Kidney epithelial cell (primary cell): ENCODE data around the gene EPHB4. TPM values are rescaled to one million over a fixed set of nuclear protein-coding genes. Genes with fewer than 3 reads are reported as not detected.

ENCODE experiments used
- DNase-seq: peaks from one replicate; pipeline ENCODE4 v3.0.0-alpha.2; 2010; ENCODE audit warnings: low read depth
- H3K27me3 ChIP-seq: 2 replicates; pipeline ENCODE4 v1.6.0; 2011; ENCODE audit warnings: low read length; ENCODE audit not compliant: control insufficient read depth, insufficient read depth
- H3K36me3 ChIP-seq: 2 replicates; pipeline ENCODE4 v1.5.1; 2011; ENCODE audit warnings: low read length; ENCODE audit not compliant: control insufficient read depth, insufficient read depth
- H3K4me3 ChIP-seq: 2 replicates; pipeline ENCODE4 v1.5.1; 2011; ENCODE audit warnings: low read depth, mild to moderate bottlenecking, control low read depth, low read length
- total RNA-seq: library from RNA; depleted of rRNA; stranded (reverse); fragments of >200 nt; gene quantifications from 2 replicates; pipeline ENCODE4 v1.2.3, GENCODE V29; 2015
- TF ChIP-seq, protein P1 (sequence below): IDR thresholded peaks from 2 replicates; pipeline ENCODE4 v1.5.1; 2011; ENCODE audit warnings: mild to moderate bottlenecking, moderate library complexity, low read length, control low read depth, inconsistent platforms; ENCODE audit not compliant: insufficient read depth, poor library complexity, severe bottlenecking

Gene EPHB4
- total RNA-seq, 1 donor from 2014 or later = 138 TPM

DNA sequence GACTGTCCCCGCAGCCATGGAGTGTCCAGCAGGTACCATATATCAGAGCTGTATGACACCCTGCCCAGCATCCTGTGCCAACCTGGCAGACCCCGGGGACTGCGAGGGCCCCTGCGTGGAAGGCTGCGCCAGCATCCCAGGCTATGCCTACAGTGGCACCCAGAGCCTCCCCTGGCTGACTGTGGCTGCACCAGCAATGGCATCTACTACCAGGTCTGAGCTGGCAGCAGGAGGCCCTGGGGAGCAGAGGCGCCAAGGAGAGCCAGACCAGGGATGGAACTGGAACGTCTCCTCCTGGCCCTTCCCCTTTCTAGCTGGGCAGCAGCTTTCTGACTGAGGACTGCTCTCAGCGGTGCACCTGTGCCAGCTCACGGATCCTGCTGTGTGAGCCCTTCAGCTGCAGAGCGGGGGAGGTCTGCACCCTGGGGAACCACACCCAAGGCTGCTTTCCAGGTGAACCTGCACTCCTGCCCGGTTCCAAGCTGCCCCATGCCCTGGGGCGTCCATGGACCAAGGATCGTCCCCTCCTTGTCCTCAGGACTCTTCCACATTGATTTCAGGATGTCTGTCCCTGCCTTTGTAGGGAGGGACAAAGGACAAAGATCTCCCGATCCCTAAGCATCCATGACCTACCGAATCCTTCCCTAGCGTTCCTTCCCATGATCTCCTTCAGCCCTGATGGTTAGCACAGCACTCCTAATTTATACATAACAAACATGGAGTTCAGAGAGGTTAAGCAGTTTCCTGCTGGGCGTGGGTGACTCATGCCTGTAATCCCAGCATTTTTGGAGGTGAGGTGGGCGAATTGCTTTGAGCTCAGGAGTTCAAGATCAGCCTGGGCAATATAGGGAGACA lies 33.3 kb downstream of the EPHB4 start:
- no peak overlapping the region for H3K4me3 ChIP-seq
- no peak for DNase-seq
- TF ChIP-seq, protein P1, sequence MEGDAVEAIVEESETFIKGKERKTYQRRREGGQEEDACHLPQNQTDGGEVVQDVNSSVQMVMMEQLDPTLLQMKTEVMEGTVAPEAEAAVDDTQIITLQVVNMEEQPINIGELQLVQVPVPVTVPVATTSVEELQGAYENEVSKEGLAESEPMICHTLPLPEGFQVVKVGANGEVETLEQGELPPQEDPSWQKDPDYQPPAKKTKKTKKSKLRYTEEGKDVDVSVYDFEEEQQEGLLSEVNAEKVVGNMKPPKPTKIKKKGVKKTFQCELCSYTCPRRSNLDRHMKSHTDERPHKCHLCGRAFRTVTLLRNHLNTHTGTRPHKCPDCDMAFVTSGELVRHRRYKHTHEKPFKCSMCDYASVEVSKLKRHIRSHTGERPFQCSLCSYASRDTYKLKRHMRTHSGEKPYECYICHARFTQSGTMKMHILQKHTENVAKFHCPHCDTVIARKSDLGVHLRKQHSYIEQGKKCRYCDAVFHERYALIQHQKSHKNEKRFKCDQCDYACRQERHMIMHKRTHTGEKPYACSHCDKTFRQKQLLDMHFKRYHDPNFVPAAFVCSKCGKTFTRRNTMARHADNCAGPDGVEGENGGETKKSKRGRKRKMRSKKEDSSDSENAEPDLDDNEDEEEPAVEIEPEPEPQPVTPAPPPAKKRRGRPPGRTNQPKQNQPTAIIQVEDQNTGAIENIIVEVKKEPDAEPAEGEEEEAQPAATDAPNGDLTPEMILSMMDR = no peak

DNA sequence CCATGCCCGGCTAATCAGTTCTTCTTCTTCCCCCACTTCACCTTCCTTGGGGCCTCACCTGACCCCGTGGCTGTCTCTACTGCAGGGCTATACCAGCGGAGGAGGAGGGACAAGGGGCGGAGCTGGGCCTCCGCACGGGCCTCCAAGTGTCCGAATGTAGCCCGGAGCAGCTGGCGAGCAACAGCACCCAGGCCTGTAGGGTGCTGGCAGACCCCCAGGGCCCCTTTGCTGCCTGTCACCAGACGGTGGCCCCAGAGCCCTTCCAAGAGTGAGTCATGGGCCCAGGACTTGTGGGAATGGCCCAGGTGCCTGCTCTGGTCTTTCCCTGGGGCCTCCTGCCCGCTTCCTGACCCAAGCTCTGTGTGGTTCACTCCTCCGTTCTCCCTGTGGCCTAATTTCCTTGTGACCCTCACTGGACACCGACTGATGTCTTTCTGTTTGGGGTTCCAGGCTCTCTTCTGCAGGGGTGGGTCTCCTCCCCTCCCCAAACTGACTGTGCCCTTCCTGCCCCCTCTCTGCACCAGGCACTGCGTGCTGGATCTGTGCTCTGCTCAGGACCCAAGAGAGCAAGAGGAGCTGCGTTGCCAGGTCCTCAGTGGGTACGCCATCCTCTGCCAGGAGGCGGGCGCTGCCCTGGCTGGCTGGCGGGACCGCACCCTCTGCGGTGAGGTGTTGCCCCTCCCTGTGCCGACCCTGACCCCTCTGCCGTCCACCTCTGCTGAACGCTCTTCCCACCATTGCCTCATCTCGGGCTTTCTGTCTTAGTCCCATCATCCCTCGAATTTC lies 35.2 kb downstream of the EPHB4 start:
- peaks cover 3% of the 10 kb centered on the region for H3K27me3 ChIP-seq
- DNase-seq = no peak
- no peaks in the 10 kb centered on the region for H3K36me3 ChIP-seq
- TF ChIP-seq, protein P1 = no peak
- no peak overlapping the region for H3K4me3 ChIP-seq

More for the DNA sequence above, 33.3 kb downstream of the EPHB4 start:
- Histone ChIP-seq H3K27me3 (peaks cover 3% of the 10 kb centered on the region), H3K36me3 (no peaks in the 10 kb centered on the region)

DNA sequence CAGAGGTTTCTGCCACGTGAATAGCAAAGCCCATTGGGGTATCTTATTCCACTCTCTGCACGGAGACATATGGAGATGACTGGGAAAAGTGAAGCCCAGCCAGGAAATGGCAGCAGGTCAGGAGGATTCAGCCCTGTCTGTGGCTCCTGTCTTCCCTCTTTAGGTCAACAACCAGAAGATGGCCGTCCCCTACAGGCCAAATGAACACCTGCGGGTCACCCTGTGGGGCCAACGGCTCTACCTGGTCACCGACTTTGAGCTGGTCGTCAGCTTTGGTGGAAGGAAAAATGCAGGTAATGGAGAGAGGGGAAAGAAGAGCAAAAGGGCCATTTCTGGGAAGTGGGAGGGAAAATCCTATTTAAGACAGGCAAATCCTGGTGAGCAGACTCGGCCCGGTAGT lies 38.3 kb downstream of the EPHB4 start:
- no peak overlapping the region for H3K4me3 ChIP-seq
- DNase-seq = no peak
- TF ChIP-seq, protein P1 = no peak
- no peaks in the 10 kb centered on the region for H3K36me3 ChIP-seq
- peaks cover 3% of the 10 kb centered on the region for H3K27me3 ChIP-seq

DNA sequence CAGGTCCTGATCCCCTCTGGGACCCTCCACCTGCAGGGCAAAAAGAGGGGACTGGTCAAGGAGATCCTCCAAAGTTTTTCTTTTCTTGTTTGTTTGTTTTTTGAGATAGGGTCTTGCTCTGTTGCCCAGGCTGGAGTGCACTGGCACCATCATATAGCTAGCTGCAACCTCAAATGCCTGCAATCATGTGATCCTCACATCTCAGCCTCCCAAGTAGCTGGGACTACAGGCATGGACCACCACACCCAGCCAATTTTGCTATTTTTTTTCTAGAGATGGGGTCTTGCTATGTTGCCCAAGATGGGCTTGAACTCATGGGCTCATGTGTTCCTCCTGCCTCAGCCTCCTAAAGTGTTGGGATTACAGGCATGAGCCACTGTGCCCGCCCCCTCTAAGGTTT lies 41.0 kb downstream of the EPHB4 start:
- DNase-seq = no peak
- Histone ChIP-seq H3K27me3 (peaks cover 3% of the 10 kb centered on the region), H3K4me3 (no peak overlapping the region), H3K36me3 (no peaks in the 10 kb centered on the region)
- TF ChIP-seq, protein P1 = no peak

DNA sequence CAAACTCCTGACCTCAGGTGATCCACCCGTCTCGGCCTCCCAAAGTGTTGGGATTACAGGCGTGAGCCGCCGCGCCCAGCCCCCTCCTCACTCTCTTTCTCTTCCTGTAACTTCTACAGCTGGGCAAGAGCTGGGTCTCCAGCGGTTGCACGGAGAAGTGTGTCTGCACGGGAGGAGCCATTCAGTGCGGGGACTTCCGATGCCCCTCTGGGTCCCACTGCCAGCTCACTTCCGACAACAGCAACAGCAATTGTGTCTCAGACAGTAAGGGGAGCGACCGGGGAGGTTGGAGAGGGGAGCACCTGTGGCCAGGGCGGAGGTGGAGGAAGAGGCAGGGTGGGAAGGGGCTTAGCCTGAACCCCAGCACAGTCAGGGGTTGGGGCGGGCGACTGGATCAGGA lies 41.4 kb downstream of the EPHB4 start:
- no peak for DNase-seq
- no peaks in the 10 kb centered on the region for H3K36me3 ChIP-seq
- peaks cover 3% of the 10 kb centered on the region for H3K27me3 ChIP-seq
- no peak overlapping the region for H3K4me3 ChIP-seq
- TF ChIP-seq, protein P1 = no peak
